Lower lobe of right lung (tissue), 2 donors: ENCODE measurements around the gene UBASH3B. TPM values are rescaled to one million over a fixed set of nuclear protein-coding genes. Genes with fewer than 3 reads are reported as not detected.

Source experiments
- ATAC-seq, 2 donors: fragments of 200-7000 bp; cut with Tn5 transposase; one replicate each; pipeline ENCODE4 v1.9.1; 2020 to 2022; ENCODE audit warnings: mild to moderate bottlenecking in 2 of 2, moderate library complexity in 2 of 2
- DNase-seq: peaks from one replicate; pipeline ENCODE4 v3.0.0-alpha.2; 2020
- H3K27ac ChIP-seq: fragments of 200-600 bp; one replicate; pipeline ENCODE4 v1.8.0; 2022
- H3K27me3 ChIP-seq: fragments of 200-600 bp; one replicate; pipeline ENCODE4 v1.8.0; 2022; ENCODE audit warnings: low read depth
- H3K36me3 ChIP-seq: fragments of 200-600 bp; one replicate; pipeline ENCODE4 v1.8.0; 2022; ENCODE audit warnings: mild to moderate bottlenecking
- H3K4me1 ChIP-seq: fragments of 200-600 bp; one replicate; pipeline ENCODE4 v1.8.0; 2022
- H3K4me3 ChIP-seq: fragments of 200-600 bp; one replicate; pipeline ENCODE4 v1.8.0; 2022; ENCODE audit warnings: mild to moderate bottlenecking
- H3K9me3 ChIP-seq: fragments of 200-600 bp; one replicate; pipeline ENCODE4 v1.8.0; 2022
- CTCF ChIP-seq: fragments of 200-600 bp; IDR thresholded peaks from one replicate; pipeline ENCODE4 v1.8.0; 2022; ENCODE audit warnings: antibody characterized with exemption, mild to moderate bottlenecking
- intact Hi-C: fragments of 100-400 bp; cut with DNase I; formaldehyde crosslinking; loops from one replicate; pipeline ENCODE4 v1.11.0; 2022
- total RNA-seq: library from RNA; stranded (reverse); fragmentation: NEBNext Ultra II Directional; extraction: Animal tissue kit (Norgen Biotek cat#: 25700); gene quantifications from one replicate; pipeline ENCODE4 v1.2.1, GENCODE V29; 2021
- donor health status: DM: no; HTN: yes; CAD: no; lungs with severe emphysema.

UBASH3B gene
- total RNA-seq, 1 donor from 2014 or later = 64.7 TPM

GRCh38 chr11:122664188-122664587 is 8.7 kb downstream of the UBASH3B start:
- H3K4me1 ChIP-seq = peaks cover 31% of the 10 kb centered on the region
- no peak for ATAC-seq

GRCh38 chr11:122665861-122666260 is 10.3 kb downstream of the UBASH3B start:
- TF ChIP-seq CTCF = no peak
- ATAC-seq (no peak), DNase-seq (no peak)
- H3K36me3 ChIP-seq = no peaks in the 10 kb centered on the region
- intact Hi-C loops = no loop called here
- H3K27me3 ChIP-seq = no peaks in the 10 kb centered on the region
- H3K4me3 ChIP-seq = peak overlapping the region; percentile 14
- H3K4me1 ChIP-seq = peaks cover 17% of the 10 kb centered on the region
- peak overlapping the region; percentile 13 for H3K27ac ChIP-seq
- no peaks in the 10 kb centered on the region for H3K9me3 ChIP-seq

More at GRCh38 chr11:122664188-122664587, 8.7 kb downstream of the UBASH3B start:
- Histone ChIP-seq H3K9me3 (no peaks in the 10 kb centered on the region), H3K36me3 (no peaks in the 10 kb centered on the region), H3K27ac (no peak overlapping the region), H3K27me3 (no peaks in the 10 kb centered on the region), H3K4me3 (no peak overlapping the region)
- intact Hi-C loops = no loop called here
- no peak for TF ChIP-seq CTCF
- DNase-seq = no peak

- Histone ChIP-seq H3K36me3 (no peaks in the 10 kb centered on the region), H3K4me1 (peaks cover 17% of the 10 kb centered on the region), H3K9me3 (no peaks in the 10 kb centered on the region), H3K27ac (peak overlapping the region; percentile 13), H3K27me3 (no peaks in the 10 kb centered on the region), H3K4me3 (no peak overlapping the region)
- no peak for TF ChIP-seq CTCF
- DNase-seq (no peak), ATAC-seq (no peak)
- intact Hi-C loops = no loop called here
Measured at GRCh38 chr11:122666743-122667142, 11.2 kb downstream of the UBASH3B start.

GRCh38 chr11:122668562-122669090 is 13.1 kb downstream of the UBASH3B start:
- Histone ChIP-seq H3K9me3 (no peaks in the 10 kb centered on the region), H3K27me3 (no peaks in the 10 kb centered on the region), H3K4me3 (no peak overlapping the region), H3K4me1 (peaks cover 29% of the 10 kb centered on the region), H3K27ac (no peak overlapping the region), H3K36me3 (no peaks in the 10 kb centered on the region)
- no peak for TF ChIP-seq CTCF
- DNase-seq (no peak), ATAC-seq (no peak)
- intact Hi-C loops = no loop called here

GRCh38 chr11:122670131-122670530 is 14.6 kb downstream of the UBASH3B start:
- ATAC-seq (no peak), DNase-seq (no peak)
- Histone ChIP-seq H3K36me3 (no peaks in the 10 kb centered on the region), H3K4me1 (peaks cover 35% of the 10 kb centered on the region), H3K27ac (no peak overlapping the region), H3K4me3 (no peak overlapping the region), H3K27me3 (no peaks in the 10 kb centered on the region), H3K9me3 (no peaks in the 10 kb centered on the region)
- intact Hi-C loops = no loop called here
- no peak for TF ChIP-seq CTCF
